Measurements from ENCODE around the gene MORC1. TPM values are rescaled to one million over a fixed set of nuclear protein-coding genes. Genes with fewer than 3 reads are reported as not detected.
"Not testable (repeated sequence)": the region's sequence is repeated elsewhere in the genome, so short reads cannot be mapped to it uniquely, and the experiment has no call there.

The MORC1 gene
- total RNA-seq, 1 experiment from 2014 or later, result not detected

GRCh38 chr3:109140318-109140717 is 22.4 kb upstream of the MORC1 start:
- no TSS peak for BruUV-seq (replicated peaks)
- no peak for DNase-seq
- Mint-ChIP-seq H3K9me3 (ENCODE audit: unreplicated experiment) (no peaks in the 10 kb centered on the region), H3K27me3 (ENCODE audit: insufficient read depth, unreplicated experiment) (no peaks in the 10 kb centered on the region), H3K4me1 (ENCODE audit: low read depth, unreplicated experiment) (no peaks in the 10 kb centered on the region), H3K27ac (ENCODE audit: unreplicated experiment) (no peak overlapping the region), H3K4me3 (ENCODE audit: unreplicated experiment) (no peak overlapping the region), H3K36me3 (ENCODE audit: insufficient read depth, unreplicated experiment) (no peaks in the 10 kb centered on the region)
- POLR2A ChIA-PET, result no interaction called here
- Histone ChIP-seq H3K4me3 (ENCODE audit: low read depth, low read length) (no peak overlapping the region), H3K27me3 (replicated peaks; ENCODE audit: control insufficient read depth, insufficient read depth, low read length) (no peaks in the 10 kb centered on the region), H3K9me3 (no peaks in the 10 kb centered on the region), H3K36me3 (ENCODE audit: control insufficient read depth, insufficient read depth, low read length) (no peaks in the 10 kb centered on the region), H3K4me1 (peaks cover 7% of the 10 kb centered on the region; the same call in 1 of the 2 replicates)
- CTCF ChIA-PET, result interaction anchor here (0.5 kb wide), 1 partner anchor 254 kb away, joined by 7 read pairs; no protein-coding TSS in a partner anchor
- TF ChIP-seq, protein P1, sequence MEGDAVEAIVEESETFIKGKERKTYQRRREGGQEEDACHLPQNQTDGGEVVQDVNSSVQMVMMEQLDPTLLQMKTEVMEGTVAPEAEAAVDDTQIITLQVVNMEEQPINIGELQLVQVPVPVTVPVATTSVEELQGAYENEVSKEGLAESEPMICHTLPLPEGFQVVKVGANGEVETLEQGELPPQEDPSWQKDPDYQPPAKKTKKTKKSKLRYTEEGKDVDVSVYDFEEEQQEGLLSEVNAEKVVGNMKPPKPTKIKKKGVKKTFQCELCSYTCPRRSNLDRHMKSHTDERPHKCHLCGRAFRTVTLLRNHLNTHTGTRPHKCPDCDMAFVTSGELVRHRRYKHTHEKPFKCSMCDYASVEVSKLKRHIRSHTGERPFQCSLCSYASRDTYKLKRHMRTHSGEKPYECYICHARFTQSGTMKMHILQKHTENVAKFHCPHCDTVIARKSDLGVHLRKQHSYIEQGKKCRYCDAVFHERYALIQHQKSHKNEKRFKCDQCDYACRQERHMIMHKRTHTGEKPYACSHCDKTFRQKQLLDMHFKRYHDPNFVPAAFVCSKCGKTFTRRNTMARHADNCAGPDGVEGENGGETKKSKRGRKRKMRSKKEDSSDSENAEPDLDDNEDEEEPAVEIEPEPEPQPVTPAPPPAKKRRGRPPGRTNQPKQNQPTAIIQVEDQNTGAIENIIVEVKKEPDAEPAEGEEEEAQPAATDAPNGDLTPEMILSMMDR (IDR thresholded peaks at IDR 0.05; ENCODE audit: insufficient read depth in 1 of 2, low read depth in 1 of 2, low read length in 1 of 2, severe bottlenecking in 1 of 2, unreplicated experiment in 1 of 2), result no peak
- intact Hi-C loops (cut with micrococcal nuclease; ENCODE audit: unreplicated experiment), result no loop called here

- no peaks in the 10 kb centered on the region for H3K9me3 Mint-ChIP-seq (ENCODE audit: unreplicated experiment)
- CTCF ChIA-PET, result no interaction called here
- DNase-seq, result no peak
- TF ChIP-seq, protein P1 (IDR thresholded peaks at IDR 0.05; ENCODE audit: insufficient read depth in 1 of 2, low read depth in 1 of 2, low read length in 1 of 2, severe bottlenecking in 1 of 2, unreplicated experiment in 1 of 2), result no peak
- Histone ChIP-seq H3K9me3 (no peaks in the 10 kb centered on the region), H3K27me3 (replicated peaks; ENCODE audit: control insufficient read depth, insufficient read depth, low read length) (no peaks in the 10 kb centered on the region), H3K4me1 (peaks cover 7% of the 10 kb centered on the region; the same call in 1 of the 2 replicates), H3K36me3 (ENCODE audit: control insufficient read depth, insufficient read depth, low read length) (no peaks in the 10 kb centered on the region), H3K4me3 (ENCODE audit: low read depth, low read length) (no peak overlapping the region)
- H3K4me1 Mint-ChIP-seq (ENCODE audit: low read depth, unreplicated experiment), result peaks cover 6% of the 10 kb centered on the region
- BruUV-seq (replicated peaks), result no TSS peak
- intact Hi-C loops (cut with micrococcal nuclease; ENCODE audit: unreplicated experiment), result no loop called here
- POLR2A ChIA-PET, result no interaction called here
- no peak overlapping the region for H3K4me3 Mint-ChIP-seq (ENCODE audit: unreplicated experiment)
- H3K27me3 Mint-ChIP-seq (ENCODE audit: insufficient read depth, unreplicated experiment), result no peaks in the 10 kb centered on the region
- no peak overlapping the region for H3K27ac Mint-ChIP-seq (ENCODE audit: unreplicated experiment)
- H3K36me3 Mint-ChIP-seq (ENCODE audit: insufficient read depth, unreplicated experiment), result no peaks in the 10 kb centered on the region
These were observed 19.8 kb upstream of the MORC1 start for GRCh38 chr3:109137761-109138160.

- Mint-ChIP-seq H3K4me1 (ENCODE audit: low read depth, unreplicated experiment) (peaks cover 6% of the 10 kb centered on the region), H3K36me3 (ENCODE audit: insufficient read depth, unreplicated experiment) (no peaks in the 10 kb centered on the region), H3K4me3 (ENCODE audit: unreplicated experiment) (no peak within 1 kb of the TSS), H3K9me3 (ENCODE audit: unreplicated experiment) (no peaks in the 10 kb centered on the region), H3K27ac (ENCODE audit: unreplicated experiment) (no peak within 1 kb of the TSS), H3K27me3 (ENCODE audit: insufficient read depth, unreplicated experiment) (no peaks in the 10 kb centered on the region)
- CTCF ChIA-PET, result no interaction called here
- no TSS peak for BruUV-seq (replicated peaks)
- DNase-seq, result no peak
- TF ChIP-seq, protein P1 (IDR thresholded peaks at IDR 0.05; ENCODE audit: insufficient read depth in 1 of 2, low read depth in 1 of 2, low read length in 1 of 2, severe bottlenecking in 1 of 2, unreplicated experiment in 1 of 2), result no peak
- intact Hi-C loops (cut with micrococcal nuclease; ENCODE audit: unreplicated experiment), result no loop called here
- Histone ChIP-seq H3K4me3 (ENCODE audit: low read depth, low read length) (no peak within 1 kb of the TSS), H3K9me3 (no peaks in the 10 kb centered on the region), H3K4me1 (peaks cover 7% of the 10 kb centered on the region; the same call in 1 of the 2 replicates), H3K36me3 (ENCODE audit: control insufficient read depth, insufficient read depth, low read length) (no peaks in the 10 kb centered on the region), H3K27me3 (replicated peaks; ENCODE audit: control insufficient read depth, insufficient read depth, low read length) (no peaks in the 10 kb centered on the region)
- POLR2A ChIA-PET, result no interaction called here
These were observed 18.6 kb upstream of the MORC1 start, which contains the start of gene C3orf85 for GRCh38 chr3:109136523-109136922. Gene C3orf85 (plus strand): TSS chr3:109136719. CDS start chr3:109136848, 129 bp downstream.

DNA sequence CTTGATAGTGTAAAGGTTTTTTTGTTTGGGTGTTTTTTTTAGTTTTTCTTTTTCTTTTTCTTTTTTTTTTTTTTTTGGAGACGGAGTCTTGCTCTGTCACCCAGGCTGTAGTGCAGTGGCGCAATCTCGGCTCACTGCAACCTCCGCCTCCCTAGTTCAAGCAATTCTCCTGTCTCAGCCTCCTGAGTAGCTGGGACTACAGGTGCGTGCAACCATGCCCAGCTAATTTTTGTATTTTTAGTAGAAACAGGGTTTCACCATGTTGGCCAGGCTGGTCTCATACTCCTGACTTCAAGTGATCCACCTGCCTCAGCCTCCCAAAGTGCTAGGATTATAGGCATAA is 15.5 kb upstream of the MORC1 start:
- DNase-seq; H3K27ac Mint-ChIP-seq (ENCODE audit: unreplicated experiment); POLR2A ChIA-PET; BruUV-seq (replicated peaks); intact Hi-C loops (cut with micrococcal nuclease; ENCODE audit: unreplicated experiment); H3K4me3 Mint-ChIP-seq (ENCODE audit: unreplicated experiment); H3K9me3 ChIP-seq; H3K36me3 ChIP-seq (ENCODE audit: control insufficient read depth, insufficient read depth, low read length); H3K27me3 Mint-ChIP-seq (ENCODE audit: insufficient read depth, unreplicated experiment); H3K36me3 Mint-ChIP-seq (ENCODE audit: insufficient read depth, unreplicated experiment); H3K4me1 ChIP-seq; H3K9me3 Mint-ChIP-seq (ENCODE audit: unreplicated experiment); H3K4me3 ChIP-seq (ENCODE audit: low read depth, low read length); CTCF ChIA-PET; H3K27me3 ChIP-seq (replicated peaks; ENCODE audit: control insufficient read depth, insufficient read depth, low read length): not testable (repeated sequence)
- peaks cover 12% of the 10 kb centered on the region for H3K4me1 Mint-ChIP-seq (ENCODE audit: low read depth, unreplicated experiment)
